Inflammatory macrophage treated with lipopolysaccharide for 1 hour (primary cell): ENCODE data around the gene PLEKHD1.
"Not testable (repeated sequence)": the region's sequence is repeated elsewhere in the genome, so short reads cannot be mapped to it uniquely, and the experiment has no call there.

Experiments
- DNase-seq, 2 donors: peaks; one replicate each; pipeline ENCODE4 v3.0.0-alpha.2; 2020 to 2022

The PLEKHD1 gene

GRCh38 chr14:69484444-69485314, at the start of gene PLEKHD1:
TSS of gene PLEKHD1 (plus strand) at chr14:69484728. CDS start at chr14:69484966, 238 bp downstream.
- no peak for DNase-seq

- no peak for DNase-seq
These were observed 44.8 kb upstream of the PLEKHD1 start for GRCh38 chr14:69439521-69440270.

- peak in 1 of 2 donors; percentile 57 for DNase-seq
These were observed 42.6 kb upstream of the PLEKHD1 start for GRCh38 chr14:69441948-69442347.

GRCh38 chr14:69443296-69443805, 41.2 kb upstream of the PLEKHD1 start:
- DNase-seq, result no peak

GRCh38 chr14:69449216-69449615, 35.3 kb upstream of the PLEKHD1 start:
- no peak for DNase-seq

GRCh38 chr14:69451941-69452340, 32.6 kb upstream of the PLEKHD1 start:
- no peak for DNase-seq

GRCh38 chr14:69458350-69458749, 26.2 kb upstream of the PLEKHD1 start:
- DNase-seq, result no peak

- DNase-seq, result no peak
These were observed 25.4 kb upstream of the PLEKHD1 start for GRCh38 chr14:69459122-69459521.

- peak; percentile 82 to 84 for DNase-seq
These were observed 24.3 kb upstream of the PLEKHD1 start for GRCh38 chr14:69460093-69460701.

GRCh38 chr14:69464379-69464778, 20.1 kb upstream of the PLEKHD1 start:
- DNase-seq, result peak in 1 of 2 donors; percentile 30

GRCh38 chr14:69464829-69465228, 19.7 kb upstream of the PLEKHD1 start:
- no peak for DNase-seq

- DNase-seq, result peak; percentile 41 to 46
These were observed 15.6 kb upstream of the PLEKHD1 start for GRCh38 chr14:69468949-69469348.

- no peak for DNase-seq
These were observed 13.1 kb upstream of the PLEKHD1 start for GRCh38 chr14:69471436-69471835.

- DNase-seq, result no peak
These were observed 12.6 kb upstream of the PLEKHD1 start for GRCh38 chr14:69471916-69472315.

- no peak for DNase-seq
These were observed 11.3 kb upstream of the PLEKHD1 start for GRCh38 chr14:69473260-69473659.

GRCh38 chr14:69473946-69474345, 10.6 kb upstream of the PLEKHD1 start:
- peak; percentile 58 to 87 for DNase-seq

- peak; percentile 27 to 44 for DNase-seq
These were observed 9.2 kb upstream of the PLEKHD1 start for GRCh38 chr14:69475194-69475818.

- peak; percentile 27 to 52 for DNase-seq
These were observed 7.6 kb upstream of the PLEKHD1 start for GRCh38 chr14:69476824-69477450.

GRCh38 chr14:69478055-69478454, 6.5 kb upstream of the PLEKHD1 start:
- not testable (repeated sequence) for DNase-seq

GRCh38 chr14:69479696-69480095, 4.8 kb upstream of the PLEKHD1 start:
- no peak for DNase-seq

GRCh38 chr14:69480136-69480535, 4.4 kb upstream of the PLEKHD1 start:
- no peak for DNase-seq
